Panc1 (cell line): ENCODE measurements around the gene FSTL4. TPM values are rescaled to one million over a fixed set of nuclear protein-coding genes. Genes with fewer than 3 reads are reported as not detected.

Source experiments
- ATAC-seq: fragments of 200-7000 bp; cut with Tn5 transposase; 2 replicates; pipeline ENCODE4 v1.9.1; 2020; ENCODE audit warnings: mild to moderate bottlenecking, moderate library complexity
- BruUV-seq: library from RNA; stranded (reverse); fragments of 400-500 nt; replicated peaks from 2 replicates; lab custom pipeline; 2021; lab: Mats Ljungman, UMichigan
- CTCF ChIA-PET: fragments of 300-600 bp; sonication (Branson Sonifier 250); formaldehyde crosslinking; loops from one replicate; lab custom pipeline; 2022; ENCODE audit warnings: antibody characterized with exemption; lab: Charles Lee
- POLR2A ChIA-PET: fragments of 300-600 bp; sonication (Branson Sonifier 250); formaldehyde crosslinking; loops from one replicate; lab custom pipeline; 2022; ENCODE audit warnings: antibody characterized with exemption; lab: Charles Lee
- DNase-seq: peaks from one replicate; pipeline ENCODE4 v3.0.0-alpha.2; 2010; ENCODE audit warnings: low read depth, low spot score
- H3K27ac ChIP-seq: 2 replicates; pipeline ENCODE4 v1.5.1; 2011; ENCODE audit warnings: mild to moderate bottlenecking, low read length, inconsistent platforms
- H3K27me3 ChIP-seq: fragments of 200-500 bp; sonication (Bioruptor generic); 2 replicates; pipeline ENCODE4 v1.6.0; 2014; ENCODE audit warnings: low read length, inconsistent platforms; ENCODE audit not compliant: control insufficient read depth, insufficient read depth
- H3K36me3 ChIP-seq: fragments of 200-500 bp; sonication (Bioruptor generic); 2 replicates; pipeline ENCODE4 v1.5.1; 2014; ENCODE audit warnings: inconsistent platforms, mild to moderate bottlenecking, low read length, moderate library complexity; ENCODE audit not compliant: control insufficient read depth, insufficient read depth
- H3K4me1 ChIP-seq: 2 replicates; pipeline ENCODE4 v1.5.1; 2011; ENCODE audit warnings: inconsistent platforms, mild to moderate bottlenecking, low read length, moderate library complexity; ENCODE audit not compliant: control insufficient read depth, insufficient read depth
- H3K4me3 ChIP-seq, 2 experiments: 2 replicates each; pipeline ENCODE4 v1.5.1; 2011 to 2012; ENCODE audit warnings: low read depth in 2 of 2, low read length in 2 of 2, mild to moderate bottlenecking in 2 of 2, inconsistent platforms in 1 of 2, moderate library complexity in 1 of 2
- H3K9me3 ChIP-seq: fragments of 200-500 bp; sonication (Bioruptor generic); 2 replicates; pipeline ENCODE4 v1.5.1; 2014; ENCODE audit warnings: low read depth, mild to moderate bottlenecking, inconsistent platforms, low read length, moderate library complexity; ENCODE audit not compliant: control insufficient read depth, insufficient read depth
- CTCF ChIP-seq: fragments of 450-650 bp; IDR thresholded peaks from 2 replicates; pipeline ENCODE4 v1.5.1; 2017; ENCODE audit warnings: mild to moderate bottlenecking
- POLR2AphosphoS5 ChIP-seq: IDR thresholded peaks from 2 replicates; pipeline ENCODE4 v1.6.1; 2012; ENCODE audit warnings: mild to moderate bottlenecking, low read depth, low read length, moderate library complexity
- SIN3A ChIP-seq: IDR thresholded peaks from 2 replicates; pipeline ENCODE4 v1.6.1; 2012; ENCODE audit warnings: low read depth, mild to moderate bottlenecking, low read length, moderate library complexity, borderline replicate concordance; ENCODE audit not compliant: insufficient read depth
- TCF7L2 ChIP-seq: IDR thresholded peaks from 2 replicates; pipeline ENCODE4 v1.6.1; 2011; ENCODE audit warnings: mild to moderate bottlenecking, low read depth, low read length, inconsistent platforms
- in situ Hi-C: cut with HindIII; loops from 2 replicates; pipeline ENCODE4 v1.10.0; 2016; ENCODE audit warnings: low sequenced_read_pairs, low pct_unique_long_range_greater_than_20kb
- intact Hi-C: fragments of 100-400 bp; cut with micrococcal nuclease; formaldehyde crosslinking; loops from one replicate; pipeline ENCODE4 v1.10.0; 2022; ENCODE audit not compliant: unreplicated experiment
- total RNA-seq: library from RNA; stranded (reverse); gene quantifications from one replicate; pipeline ENCODE4 v1.2.1, GENCODE V29; 2021; ENCODE audit not compliant: unreplicated experiment
- TF ChIP-seq, protein P1 (sequence below), 2 experiments: IDR thresholded peaks; 2 replicates each; pipeline ENCODE4 v1.6.1; 2011 to 2012; ENCODE audit warnings: low read depth in 2 of 2, control low read depth in 1 of 2, low read length in 1 of 2, mild to moderate bottlenecking in 1 of 2, moderate library complexity in 1 of 2; ENCODE audit not compliant: insufficient read depth in 1 of 2

Gene FSTL4
- total RNA-seq, 1 experiment from 2014 or later, result 0.18 TPM

GRCh38 chr5:133307275-133307674 lies 305.1 kb downstream of the FSTL4 start:
- ChIA-PET CTCF (no interaction called here), POLR2A (interaction anchor here (0.5 kb wide), 1 partner anchor 252 kb away, joined by 10 read pairs; no protein-coding TSS in a partner anchor)
- Histone ChIP-seq H3K36me3 (no peaks in the 10 kb centered on the region), H3K27ac (no peak overlapping the region), H3K4me1 (no peaks in the 10 kb centered on the region), H3K9me3 (no peaks in the 10 kb centered on the region), H3K27me3 (peaks cover 3% of the 10 kb centered on the region; the same call in 1 of the 2 replicates), H3K4me3 (no peak overlapping the region)
- no peak for TF ChIP-seq SIN3A
- TF ChIP-seq TCF7L2, result no peak
- TF ChIP-seq, protein P1, sequence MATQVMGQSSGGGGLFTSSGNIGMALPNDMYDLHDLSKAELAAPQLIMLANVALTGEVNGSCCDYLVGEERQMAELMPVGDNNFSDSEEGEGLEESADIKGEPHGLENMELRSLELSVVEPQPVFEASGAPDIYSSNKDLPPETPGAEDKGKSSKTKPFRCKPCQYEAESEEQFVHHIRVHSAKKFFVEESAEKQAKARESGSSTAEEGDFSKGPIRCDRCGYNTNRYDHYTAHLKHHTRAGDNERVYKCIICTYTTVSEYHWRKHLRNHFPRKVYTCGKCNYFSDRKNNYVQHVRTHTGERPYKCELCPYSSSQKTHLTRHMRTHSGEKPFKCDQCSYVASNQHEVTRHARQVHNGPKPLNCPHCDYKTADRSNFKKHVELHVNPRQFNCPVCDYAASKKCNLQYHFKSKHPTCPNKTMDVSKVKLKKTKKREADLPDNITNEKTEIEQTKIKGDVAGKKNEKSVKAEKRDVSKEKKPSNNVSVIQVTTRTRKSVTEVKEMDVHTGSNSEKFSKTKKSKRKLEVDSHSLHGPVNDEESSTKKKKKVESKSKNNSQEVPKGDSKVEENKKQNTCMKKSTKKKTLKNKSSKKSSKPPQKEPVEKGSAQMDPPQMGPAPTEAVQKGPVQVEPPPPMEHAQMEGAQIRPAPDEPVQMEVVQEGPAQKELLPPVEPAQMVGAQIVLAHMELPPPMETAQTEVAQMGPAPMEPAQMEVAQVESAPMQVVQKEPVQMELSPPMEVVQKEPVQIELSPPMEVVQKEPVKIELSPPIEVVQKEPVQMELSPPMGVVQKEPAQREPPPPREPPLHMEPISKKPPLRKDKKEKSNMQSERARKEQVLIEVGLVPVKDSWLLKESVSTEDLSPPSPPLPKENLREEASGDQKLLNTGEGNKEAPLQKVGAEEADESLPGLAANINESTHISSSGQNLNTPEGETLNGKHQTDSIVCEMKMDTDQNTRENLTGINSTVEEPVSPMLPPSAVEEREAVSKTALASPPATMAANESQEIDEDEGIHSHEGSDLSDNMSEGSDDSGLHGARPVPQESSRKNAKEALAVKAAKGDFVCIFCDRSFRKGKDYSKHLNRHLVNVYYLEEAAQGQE (IDR thresholded peaks at IDR 0.05; ENCODE audit: insufficient read depth in 1 of 2, low read depth in 2 of 2, low read length in 1 of 2), result no peak
- no peak for TF ChIP-seq CTCF
- BruUV-seq, result no TSS peak
- DNase-seq (no peak), ATAC-seq (no peak)
- in situ Hi-C loops (no loop called here), intact Hi-C loops (no loop called here)

- DNase-seq (no peak), ATAC-seq (no peak)
- intact Hi-C loops (no loop called here), in situ Hi-C loops (no loop called here)
- TF ChIP-seq, protein P1 (IDR thresholded peaks at IDR 0.05; ENCODE audit: insufficient read depth in 1 of 2, low read depth in 2 of 2, low read length in 1 of 2), result no peak
- no peak for TF ChIP-seq SIN3A
- no peak for TF ChIP-seq POLR2AphosphoS5
- H3K4me3 ChIP-seq, result no peak overlapping the region
- H3K36me3 ChIP-seq, result no peaks in the 10 kb centered on the region
- no TSS peak for BruUV-seq
- no peak overlapping the region for H3K27ac ChIP-seq
- H3K9me3 ChIP-seq, result no peaks in the 10 kb centered on the region
- ChIA-PET CTCF (no interaction called here), POLR2A (no interaction called here)
- H3K4me1 ChIP-seq, result no peaks in the 10 kb centered on the region
- no peaks in the 10 kb centered on the region; the same call in 1 of the 2 replicates for H3K27me3 ChIP-seq
Observed at GRCh38 chr5:133304707-133305216, 307.6 kb downstream of the FSTL4 start.
